ENCODE measurements around the gene TMEM178B. TPM values are rescaled to one million over a fixed set of nuclear protein-coding genes. Genes with fewer than 3 reads are reported as not detected.

Gene TMEM178B
- polyA plus RNA-seq, 2 of the 4 experiments (the other 2 are of a cell fraction), result 0.88 to 0.93 TPM

DNA sequence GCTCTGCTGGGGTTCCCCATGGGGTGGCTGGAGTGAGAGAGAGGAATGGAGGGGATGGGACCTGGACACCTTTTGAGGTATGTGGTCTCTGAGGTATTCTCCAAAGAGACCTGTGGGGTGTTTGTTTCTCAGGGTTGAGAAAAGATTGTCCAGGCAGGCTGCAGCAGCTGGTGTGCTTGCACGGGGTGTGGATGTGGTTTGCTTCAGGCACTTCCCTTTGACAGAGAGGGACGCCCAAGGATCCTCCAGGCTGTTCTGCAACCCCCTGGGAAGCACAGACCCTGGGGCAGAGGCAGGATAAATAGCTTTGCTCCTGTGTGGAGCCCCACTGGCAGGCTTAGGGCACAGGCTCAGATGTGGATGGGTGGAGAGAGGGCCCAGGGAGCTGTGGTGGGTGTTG, 362.3 kb downstream of the TMEM178B start:
- CTCF ChIA-PET, result no interaction called here
- Histone ChIP-seq H3K27ac (no peak overlapping the region), H3K9me3 (no peaks in the 10 kb centered on the region), H3K4me2 (no peak overlapping the region), H3K4me1 (no peaks in the 10 kb centered on the region), H3K4me3 (no peak overlapping the region)
- POLR2A ChIA-PET, result no interaction called here
- FAIRE-seq, result no peak
- no peak for TF ChIP-seq ESRRA (IDR thresholded peaks at IDR 0.05; ENCODE audit: borderline replicate concordance, low read length)
- no peak for TF ChIP-seq RFX5 (IDR thresholded peaks at IDR 0.05)
- TF ChIP-seq HOXB13 (CRISPR knock-in tag; IDR thresholded peaks at IDR 0.05; ENCODE audit: low read depth), result no peak
- no peak for TF ChIP-seq RCOR1 (IDR thresholded peaks at IDR 0.05; ENCODE audit: low read depth, low read length)
- no peak for TF ChIP-seq CHD4 (IDR thresholded peaks at IDR 0.05; ENCODE audit: borderline replicate concordance)
- no peak for TF ChIP-seq FOXS1 (CRISPR knock-in tag; IDR thresholded peaks at IDR 0.05)
- no peak for TF ChIP-seq ZFP36 (IDR thresholded peaks at IDR 0.05; ENCODE audit: borderline replicate concordance, partially characterized antibody)
- no peak for TF ChIP-seq CEBPB (IDR thresholded peaks at IDR 0.05)
- no peak for TF ChIP-seq ZC3H11A (IDR thresholded peaks at IDR 0.05)
- TF ChIP-seq HEYL (CRISPR knock-in tag; IDR thresholded peaks at IDR 0.05), result no peak
- TF ChIP-seq, protein P1, sequence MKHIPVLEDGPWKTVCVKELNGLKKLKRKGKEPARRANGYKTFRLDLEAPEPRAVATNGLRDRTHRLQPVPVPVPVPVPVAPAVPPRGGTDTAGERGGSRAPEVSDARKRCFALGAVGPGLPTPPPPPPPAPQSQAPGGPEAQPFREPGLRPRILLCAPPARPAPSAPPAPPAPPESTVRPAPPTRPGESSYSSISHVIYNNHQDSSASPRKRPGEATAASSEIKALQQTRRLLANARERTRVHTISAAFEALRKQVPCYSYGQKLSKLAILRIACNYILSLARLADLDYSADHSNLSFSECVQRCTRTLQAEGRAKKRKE (CRISPR knock-in tag; IDR thresholded peaks at IDR 0.05; ENCODE audit: low read depth), result no peak
- no peak for DNase-seq (ENCODE audit: low read depth in 1 of 2, low spot score in 1 of 2)
- no peak for ATAC-seq
- WGBS (ENCODE audit: missing lambda C conversion rate), result 5% methylated on average over 2 of the region's 2 CpGs

DNA sequence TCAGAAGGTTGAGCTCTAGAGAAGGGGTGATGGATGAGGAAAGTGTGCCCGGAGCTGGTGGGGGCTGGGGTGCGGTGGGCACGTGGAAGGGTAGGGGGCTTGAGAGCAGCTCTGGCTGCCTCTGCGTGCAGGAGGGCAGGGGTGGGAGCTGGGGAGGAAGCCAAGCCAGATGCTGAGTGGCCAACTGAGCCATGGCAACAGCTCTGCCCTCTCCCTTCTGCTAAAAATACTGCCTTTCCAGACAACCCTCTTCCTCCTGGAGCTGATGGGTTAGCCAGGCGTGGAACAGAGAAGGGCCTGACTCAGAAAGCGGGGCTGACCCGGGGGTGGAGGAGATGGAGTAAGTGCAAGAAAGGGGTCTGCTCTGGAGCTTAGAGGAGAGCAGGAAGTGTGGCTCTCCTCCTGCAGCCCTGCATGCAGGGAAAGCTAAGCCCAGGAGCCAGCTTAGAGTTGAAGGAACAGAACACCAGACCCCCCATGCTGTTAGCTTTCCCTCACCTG, 362.8 kb downstream of the TMEM178B start:
- 34% methylated on average over 7 of the region's 7 CpGs for WGBS (ENCODE audit: missing lambda C conversion rate)
- H3K9me3 ChIP-seq, result no peaks in the 10 kb centered on the region
- H3K4me2 ChIP-seq, result no peak overlapping the region
- POLR2A ChIA-PET, result no interaction called here
- DNase-seq (ENCODE audit: low read depth in 1 of 2, low spot score in 1 of 2), result no peak
- no peak for ATAC-seq
- H3K4me1 ChIP-seq, result no peaks in the 10 kb centered on the region
- TF ChIP-seq CBX8 (IDR thresholded peaks at IDR 0.05) (no peak), JUNB (IDR thresholded peaks at IDR 0.05) (no peak), MAFK (IDR thresholded peaks at IDR 0.05; ENCODE audit: partially characterized antibody) (no peak), FOSB (CRISPR knock-in tag; IDR thresholded peaks at IDR 0.05) (no peak), ZNF302 (CRISPR knock-in tag; IDR thresholded peaks at IDR 0.05) (no peak), MYC (IDR thresholded peaks at IDR 0.05; ENCODE audit: borderline replicate concordance, low read length) (no peak), RFX5 (IDR thresholded peaks at IDR 0.05) (no peak), REST (IDR thresholded peaks at IDR 0.05) (no peak), ZC3H11A (IDR thresholded peaks at IDR 0.05) (no peak), PHF8 (IDR thresholded peaks at IDR 0.05; ENCODE audit: borderline replicate concordance, low read depth) (no peak), BCL3 (IDR thresholded peaks at IDR 0.05) (no peak), HEYL (CRISPR knock-in tag; IDR thresholded peaks at IDR 0.05) (no peak), PBX3 (IDR thresholded peaks at IDR 0.05) (no peak), JUN (IDR thresholded peaks at IDR 0.05) (no peak), SMC3 (IDR thresholded peaks at IDR 0.05) (no peak)
- TF ChIP-seq, protein P1 (CRISPR knock-in tag; IDR thresholded peaks at IDR 0.05; ENCODE audit: low read depth), result no peak
- TF ChIP-seq, protein P2, sequence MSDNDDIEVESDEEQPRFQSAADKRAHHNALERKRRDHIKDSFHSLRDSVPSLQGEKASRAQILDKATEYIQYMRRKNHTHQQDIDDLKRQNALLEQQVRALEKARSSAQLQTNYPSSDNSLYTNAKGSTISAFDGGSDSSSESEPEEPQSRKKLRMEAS (IDR thresholded peaks at IDR 0.05), result no peak
- H3K4me3 ChIP-seq, result no peak overlapping the region
- FAIRE-seq, result no peak
- CTCF ChIA-PET, result no interaction called here
- H3K27ac ChIP-seq, result no peak overlapping the region

Measured in A549 (cell line).